GM12878 (cell line): Measurements from ENCODE around the gene ARL5A. TPM values are rescaled to one million over a fixed set of nuclear protein-coding genes. Genes with fewer than 3 reads are reported as not detected.

Experiments used
- ATAC-seq: fragments of 200-7000 bp; cut with Tn5 transposase; 3 replicates; pipeline ENCODE4 v1.9.1; 2020; ENCODE audit warnings: mild to moderate bottlenecking, moderate library complexity
- BruUV-seq: library from RNA; stranded (reverse); fragments of 400-500 nt; replicated peaks from 2 replicates; lab custom pipeline; 2021; lab: Mats Ljungman, UMichigan
- CTCF ChIA-PET: fragments of 300-600 bp; sonication (Branson Sonifier 250); formaldehyde crosslinking; extraction: SDS; loops from one replicate; lab custom pipeline; 2021; ENCODE audit warnings: inconsistent platforms; lab: Yijun Ruan, JAX
- POLR2A ChIA-PET: fragments of 350-600 bp; formaldehyde crosslinking; extraction: SDS; loops from one replicate; lab custom pipeline; 2021; ENCODE audit warnings: inconsistent platforms; lab: Charles Lee
- RAD21 ChIA-PET: fragments of 300-600 bp; sonication (Branson Sonifier 250); formaldehyde crosslinking; loops from one replicate; lab custom pipeline; 2023; ENCODE audit warnings: antibody characterized with exemption; ENCODE audit not compliant: unreplicated experiment; lab: Charles Lee
- SMC1A ChIA-PET: fragments of 300-600 bp; sonication (Branson Sonifier 250); formaldehyde crosslinking; loops from one replicate; lab custom pipeline; 2023; ENCODE audit not compliant: unreplicated experiment, uncharacterized antibody; lab: Charles Lee
- DNase-seq: peaks from one replicate; pipeline ENCODE4 v3.0.0-alpha.2; 2011; ENCODE audit warnings: low read depth, low spot score
- FAIRE-seq: peaks from 3 replicates; lab custom pipeline; 2011; peaks lifted over from hg19 to GRCh38; lab: Jason Lieb, UNC
- H2AFZ ChIP-seq: 2 replicates; pipeline ENCODE4 v1.6.0; 2011; ENCODE audit warnings: low read depth, low read length, control low read depth; ENCODE audit not compliant: control insufficient read depth
- H3K27ac ChIP-seq: 2 replicates; pipeline ENCODE4 v1.5.1; 2011; ENCODE audit warnings: control low read depth; ENCODE audit not compliant: control insufficient read depth, insufficient read depth
- H3K27me3 ChIP-seq, 2 experiments: replicated peaks in 1 of 2; 2 replicates each; pipeline versions ENCODE4 v1.6.0 to v1.6.1; 2011; ENCODE audit warnings: low read length in 1 of 2; ENCODE audit not compliant: control insufficient read depth in 2 of 2, insufficient read depth in 2 of 2
- H3K36me3 ChIP-seq, 2 experiments: 2 replicates each; pipeline ENCODE4 v1.5.1; 2011; ENCODE audit warnings: low read length in 1 of 2; ENCODE audit not compliant: control insufficient read depth in 2 of 2, insufficient read depth in 2 of 2
- H3K4me1 ChIP-seq: 2 replicates; pipeline ENCODE4 v1.6.1; 2011; ENCODE audit warnings: mild to moderate bottlenecking, low read length, moderate library complexity, mixed read lengths; ENCODE audit not compliant: control insufficient read depth, insufficient read depth
- H3K4me2 ChIP-seq: 2 replicates; pipeline ENCODE4 v1.6.0; 2011; ENCODE audit warnings: control low read depth; ENCODE audit not compliant: control insufficient read depth, insufficient read depth
- H3K4me3 ChIP-seq: fragments of 200-600 bp; sonication (generic); 2 replicates; pipeline ENCODE4 v1.5.1; 2016
- H3K79me2 ChIP-seq: 2 replicates; pipeline ENCODE4 v1.6.0; 2011; ENCODE audit warnings: low read length; ENCODE audit not compliant: control insufficient read depth, insufficient read depth
- H3K9ac ChIP-seq: 2 replicates; pipeline ENCODE4 v1.8.0; 2011; ENCODE audit warnings: low read length, control low read depth, mixed read lengths; ENCODE audit not compliant: control insufficient read depth, insufficient read depth
- H3K9me3 ChIP-seq: replicated peaks from 3 replicates; pipeline ENCODE4 v1.5.1; 2011; ENCODE audit warnings: mild to moderate bottlenecking, low read length; ENCODE audit not compliant: control insufficient read depth, insufficient read depth
- H4K20me1 ChIP-seq: 2 replicates; pipeline ENCODE4 v1.6.0; 2011; ENCODE audit not compliant: control insufficient read depth, insufficient read depth
- BHLHE40 ChIP-seq, 2 experiments: fragments of 450-650 bp in 1 of 2; IDR thresholded peaks; 2 replicates each; pipeline ENCODE4 v1.6.1; 2011 to 2017; ENCODE audit warnings: low read depth in 2 of 2, borderline replicate concordance in 1 of 2, improper control_type of control experiment in 1 of 2, low read length in 1 of 2, mild to moderate bottlenecking in 1 of 2
- EZH2 ChIP-seq: IDR thresholded peaks from 2 replicates; pipeline ENCODE4 v1.6.1; 2012; ENCODE audit warnings: low read depth, mild to moderate bottlenecking, control low read depth, inconsistent platforms, low read length, borderline replicate concordance; ENCODE audit not compliant: control insufficient read depth
- KDM1A ChIP-seq: fragments of 200-600 bp; sonication (generic); IDR thresholded peaks from 2 replicates; pipeline ENCODE4 v1.6.1; 2016; ENCODE audit warnings: borderline replicate concordance
- MEF2B ChIP-seq: fragments of 450-650 bp; IDR thresholded peaks from 2 replicates; pipeline ENCODE4 v1.6.1; 2018; ENCODE audit warnings: mild to moderate bottlenecking, moderate library complexity; ENCODE audit not compliant: partially characterized antibody, poor library complexity, severe bottlenecking
- NFYA ChIP-seq: IDR thresholded peaks from 2 replicates; pipeline ENCODE4 v1.6.1; 2011; ENCODE audit warnings: low read depth, mild to moderate bottlenecking, low read length, improper control_type of control experiment, borderline replicate concordance
- PKNOX1 ChIP-seq: fragments of 450-650 bp; IDR thresholded peaks from 2 replicates; pipeline ENCODE4 v1.6.1; 2016; ENCODE audit warnings: mild to moderate bottlenecking
- RCOR1 ChIP-seq: conservative IDR thresholded peaks from 2 replicates; pipeline ENCODE4 v1.6.1; 2012; ENCODE audit warnings: low read depth, low read length, improper control_type of control experiment
- RELA ChIP-seq: fragments of 450-650 bp; IDR thresholded peaks from 2 replicates; pipeline ENCODE4 v1.8.0; 2014; ENCODE audit warnings: borderline replicate concordance; ENCODE audit not compliant: partially characterized antibody
- WGBS: methylation state at CpG from one replicate; pipeline ENCODE4 v1.1.6; 2016; ENCODE audit warnings: low lambda C conversion rate; ENCODE audit not compliant: insufficient replicate concordance, insufficient coverage; ENCODE audit errors: missing lambda C conversion rate; 5-methylcytosine and 5-hydroxymethylcytosine counted together
- in situ Hi-C: fragments of 300-500 bp; cut with MboI; formaldehyde crosslinking; loops from 9 replicates; pipeline ENCODE4 v1.14.3; 2018; ENCODE audit warnings: mixed read lengths
- intact Hi-C: fragments of 100-400 bp; cut with micrococcal nuclease; formaldehyde crosslinking; loops from one replicate; pipeline ENCODE4 v1.14.2; 2022; ENCODE audit not compliant: unreplicated experiment
- polyA plus RNA-seq, 11 experiments: library from polyadenylated mRNA; depleted of rRNA in 4 of 11; unstranded in 6 of 11; stranded (reverse) in 5 of 11; fragments of >200 nt; fragmentation: Nextera tagmentation in 4 of 11; fragmentation: Illumina TruSeq in 1 of 11; extraction: Ambion mirVana in 4 of 11; extraction: Trizol in 1 of 11; gene quantifications; 1 replicate in 1 of 11; 2 replicates in 10 of 11; pipeline versions ENCODE4 v1.2.1 to v1.2.3, GENCODE V29; 2011 to 2016; ENCODE audit warnings: inconsistent platforms in 2 of 11, missing spikeins in 2 of 11, low read depth in 1 of 11
- total RNA-seq, 4 experiments: library from RNA; depleted of rRNA in 3 of 4; stranded (reverse); fragments of >200 nt in 3 of 4; fragmentation: Illumina TruSeq in 1 of 4; extraction: Trizol in 1 of 4; gene quantifications; 2 replicates each; pipeline versions ENCODE4 v1.2.1 to v1.2.3, GENCODE V29; 2013 to 2021

ARL5A gene
- total and polyA plus RNA-seq, 10 of the 15 experiments (the other 5 are each of a cell fraction or from before 2014, with no cell fraction given) = 9.4 to 52.9 (median 32.0) TPM

DNA sequence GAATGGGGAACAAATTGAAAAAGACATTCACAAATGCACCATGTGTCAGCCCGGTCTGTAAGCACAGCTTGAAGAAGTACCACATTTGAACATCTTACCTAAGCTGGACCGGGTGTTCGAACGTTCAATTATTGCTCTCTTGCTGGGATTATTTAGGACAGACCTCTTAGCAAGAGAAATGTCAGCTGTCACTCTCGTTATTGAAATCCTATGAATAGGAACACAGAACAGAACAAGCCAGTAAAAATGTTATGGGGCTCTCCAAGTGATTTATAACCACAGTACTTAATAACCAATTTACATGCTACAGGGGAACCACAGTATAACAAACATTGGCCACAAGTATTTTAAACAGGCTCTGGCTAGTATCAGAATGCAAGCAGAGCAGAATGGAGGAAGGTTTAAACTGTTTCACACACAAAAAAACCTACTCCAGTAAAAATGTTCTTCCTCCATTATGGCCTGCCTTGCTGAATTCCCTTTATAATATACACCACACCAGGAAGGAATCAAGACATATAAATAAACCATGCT, 32.5 kb upstream of the ARL5A start:
- no peak overlapping the region for H3K4me2 ChIP-seq

More for the DNA sequence above, 32.5 kb upstream of the ARL5A start:
- ChIA-PET POLR2A (interaction anchor here (0.5 to 0.6 kb wide), 2 partner anchors 291 to 435 kb away, joined by 3 to 4 read pairs; no protein-coding TSS in a partner anchor), SMC1A (interaction anchor here (0.9 to 1.8 kb wide), 7 partner anchors 13 to 41 kb away, joined by 3 to 7 read pairs (median 3); no protein-coding TSS in a partner anchor), CTCF (interaction anchor here (1.3 kb wide), 1 partner anchor 19 kb away, joined by 7 read pairs; no protein-coding TSS in a partner anchor)
- no peaks in the 10 kb centered on the region; the same call in 2 of the 3 replicates for H3K9me3 ChIP-seq
- H2AFZ ChIP-seq = no peak overlapping the region
- no peaks in the 10 kb centered on the region; a peak in 1 of 4 replicates for H3K27me3 ChIP-seq
- no TSS peak for BruUV-seq
- in situ Hi-C loops = no loop called here
- H3K4me3 ChIP-seq = no peak overlapping the region
- WGBS = 64% methylated on average over 5 of the region's 5 CpGs
- H3K27ac ChIP-seq = no peak overlapping the region
- H3K36me3 ChIP-seq = no peaks in the 10 kb centered on the region
- intact Hi-C loops = no loop called here
- no peaks in the 10 kb centered on the region for H3K79me2 ChIP-seq
- H4K20me1 ChIP-seq = no peaks in the 10 kb centered on the region
- no peak for FAIRE-seq
- no peak for TF ChIP-seq MEF2B
- TF ChIP-seq PKNOX1 = no peak
- TF ChIP-seq NFYA = no peak
- TF ChIP-seq EZH2 = no peak
- TF ChIP-seq RCOR1 = no peak
- TF ChIP-seq RELA = no peak
- no peak for TF ChIP-seq BHLHE40 (IDR thresholded peaks at IDR 0.05; ENCODE audit: borderline replicate concordance in 1 of 2, low read depth in 2 of 2, low read length in 1 of 2)
- no peak for TF ChIP-seq KDM1A
- TF ChIP-seq, all 136 proteins: peak for 0
- RAD21 ChIA-PET = interaction anchor here (1.0 kb wide), 2 partner anchors 20 to 29 kb away, joined by 3 to 4 read pairs; no protein-coding TSS in a partner anchor
- ATAC-seq (no peak), DNase-seq (no peak)
- peaks cover 21% of the 10 kb centered on the region for H3K4me1 ChIP-seq
- H3K9ac ChIP-seq = no peak overlapping the region
